ENCODE data around the gene METTL3. TPM values are rescaled to one million over a fixed set of nuclear protein-coding genes. Genes with fewer than 3 reads are reported as not detected.

METTL3 gene
- total RNA-seq, 1 donor from 2014 or later: 96.6 TPM

DNA sequence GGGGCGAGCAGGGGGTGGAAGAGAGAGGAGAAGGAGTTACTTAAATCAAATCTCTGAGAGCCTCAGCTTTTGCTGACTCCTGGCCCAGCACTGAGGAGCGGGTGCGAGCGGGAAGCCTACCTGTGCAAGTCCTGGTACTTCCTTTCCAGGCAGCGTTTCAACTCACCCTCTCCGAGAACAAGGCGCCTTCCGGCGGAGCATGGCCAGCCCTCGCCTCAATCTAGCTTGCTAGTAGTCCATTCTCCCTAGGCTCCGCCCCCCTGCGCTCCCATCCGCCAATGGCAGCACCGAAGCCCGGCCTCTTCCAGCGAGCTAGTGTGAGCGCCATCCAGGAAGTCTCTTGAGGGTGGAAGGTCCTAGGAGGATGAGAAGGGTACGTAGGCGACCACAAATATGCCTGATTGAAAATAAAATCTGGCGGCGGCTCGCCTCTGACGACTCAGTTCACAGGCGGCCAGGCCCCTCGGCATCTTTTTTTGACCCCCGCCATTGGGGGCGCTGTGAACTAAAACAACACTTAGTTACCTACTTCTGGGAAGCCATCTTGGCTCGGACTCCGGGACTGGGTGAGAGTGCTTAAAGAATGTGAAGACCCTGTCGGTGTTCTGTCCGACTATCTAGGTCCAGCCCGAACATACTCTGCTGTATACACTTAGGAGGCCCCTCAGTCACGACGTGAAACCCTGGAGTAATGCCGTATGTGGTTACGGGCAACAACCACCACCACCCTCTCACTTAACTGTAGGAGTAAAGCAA, 55.0 kb downstream of the METTL3 start, which contains the start of gene CHD8:
CHD8 (minus strand) TSS at position 212 of the 756 bp plus-strand sequence. CDS start 24,480 bp downstream, outside the sequence.
- Mint-ChIP-seq H3K27ac (ENCODE audit: unreplicated experiment) (peak within 1 kb of the TSS; percentile 99), H3K36me3 (ENCODE audit: low read depth) (peaks cover 7% of the 10 kb centered on the region), H3K27me3 (ENCODE audit: low read depth) (no peaks in the 10 kb centered on the region)

DNA sequence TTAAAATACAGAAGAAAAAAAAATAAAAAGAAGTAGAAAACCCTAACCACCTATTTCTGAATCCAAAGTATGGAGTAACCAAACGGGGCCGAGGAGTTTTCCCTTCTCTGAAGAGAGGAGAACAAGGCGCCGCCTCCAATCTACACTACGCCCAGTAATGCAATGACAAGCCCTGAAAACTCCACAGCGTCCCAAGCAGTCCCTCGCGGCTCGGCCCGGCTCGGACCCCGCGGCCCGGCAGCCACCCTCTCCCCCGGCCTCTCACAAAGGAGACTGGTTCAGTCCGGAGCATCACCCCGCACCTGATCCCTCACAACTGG, 55.6 kb downstream of the METTL3 start:
- H3K27me3 Mint-ChIP-seq (ENCODE audit: low read depth): no peaks in the 10 kb centered on the region
- H3K27ac Mint-ChIP-seq (ENCODE audit: unreplicated experiment): peak overlapping the region; percentile 98
- H3K4me3 Mint-ChIP-seq: peak overlapping the region; percentile 99
- TF ChIP-seq, protein P1, sequence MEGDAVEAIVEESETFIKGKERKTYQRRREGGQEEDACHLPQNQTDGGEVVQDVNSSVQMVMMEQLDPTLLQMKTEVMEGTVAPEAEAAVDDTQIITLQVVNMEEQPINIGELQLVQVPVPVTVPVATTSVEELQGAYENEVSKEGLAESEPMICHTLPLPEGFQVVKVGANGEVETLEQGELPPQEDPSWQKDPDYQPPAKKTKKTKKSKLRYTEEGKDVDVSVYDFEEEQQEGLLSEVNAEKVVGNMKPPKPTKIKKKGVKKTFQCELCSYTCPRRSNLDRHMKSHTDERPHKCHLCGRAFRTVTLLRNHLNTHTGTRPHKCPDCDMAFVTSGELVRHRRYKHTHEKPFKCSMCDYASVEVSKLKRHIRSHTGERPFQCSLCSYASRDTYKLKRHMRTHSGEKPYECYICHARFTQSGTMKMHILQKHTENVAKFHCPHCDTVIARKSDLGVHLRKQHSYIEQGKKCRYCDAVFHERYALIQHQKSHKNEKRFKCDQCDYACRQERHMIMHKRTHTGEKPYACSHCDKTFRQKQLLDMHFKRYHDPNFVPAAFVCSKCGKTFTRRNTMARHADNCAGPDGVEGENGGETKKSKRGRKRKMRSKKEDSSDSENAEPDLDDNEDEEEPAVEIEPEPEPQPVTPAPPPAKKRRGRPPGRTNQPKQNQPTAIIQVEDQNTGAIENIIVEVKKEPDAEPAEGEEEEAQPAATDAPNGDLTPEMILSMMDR (conservative IDR thresholded peaks at IDR 0.05): no peak
- H3K4me1 Mint-ChIP-seq: peaks cover 31% of the 10 kb centered on the region
- H3K9me3 Mint-ChIP-seq: no peaks in the 10 kb centered on the region
- H3K36me3 Mint-ChIP-seq (ENCODE audit: low read depth): peaks cover 7% of the 10 kb centered on the region
- no peak for DNase-seq (ENCODE audit: low read depth, low spot score)

More for the DNA sequence above, 55.0 kb downstream of the METTL3 start, which contains the start of gene CHD8:
- no peaks in the 10 kb centered on the region for H3K9me3 Mint-ChIP-seq
- TF ChIP-seq, protein P1 (conservative IDR thresholded peaks at IDR 0.05): peak; percentile 73
- H3K4me1 Mint-ChIP-seq: peaks cover 31% of the 10 kb centered on the region
- H3K4me3 Mint-ChIP-seq: peak within 1 kb of the TSS; percentile 99
- DNase-seq (ENCODE audit: low read depth, low spot score): peak; percentile 99

DNA sequence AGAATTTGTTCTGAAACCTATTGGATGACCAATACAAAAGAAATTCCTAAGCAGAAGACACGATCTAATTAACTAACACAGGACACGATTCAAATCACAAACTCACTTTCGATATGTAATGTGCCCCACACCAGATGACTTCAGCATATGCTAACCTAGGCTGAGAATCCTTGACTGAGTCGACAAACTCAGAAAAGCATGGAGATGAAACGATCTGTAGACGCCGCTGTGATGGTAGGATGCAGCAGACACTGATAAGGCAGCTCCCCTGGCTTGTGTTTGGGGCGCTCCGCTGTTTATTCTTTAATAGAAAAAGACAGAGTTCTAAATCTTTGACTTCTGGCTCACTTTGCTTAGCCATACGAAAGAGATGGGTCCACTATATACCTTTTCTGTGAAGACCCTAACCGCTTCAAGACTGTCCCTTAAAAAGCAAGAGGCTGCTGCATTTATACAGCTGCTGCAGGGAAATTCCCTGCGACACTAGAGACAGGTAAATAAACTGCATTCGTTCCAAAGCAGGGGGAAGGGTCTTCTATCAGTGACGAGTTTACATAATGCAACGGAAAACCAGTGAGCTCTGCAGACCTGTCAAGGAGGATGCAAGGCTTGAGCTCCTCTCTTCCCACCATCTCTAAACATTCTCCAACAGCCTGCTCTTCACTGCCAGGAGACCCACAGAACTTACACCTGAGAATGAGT, 56.1 kb downstream of the METTL3 start:
- peaks cover 34% of the 10 kb centered on the region for H3K4me1 Mint-ChIP-seq
- H3K4me3 Mint-ChIP-seq: peak overlapping the region; percentile 99
- TF ChIP-seq, protein P1 (conservative IDR thresholded peaks at IDR 0.05): no peak
- peak overlapping the region; percentile 95 for H3K27ac Mint-ChIP-seq (ENCODE audit: unreplicated experiment)
- DNase-seq (ENCODE audit: low read depth, low spot score): no peak
- peaks cover 7% of the 10 kb centered on the region for H3K36me3 Mint-ChIP-seq (ENCODE audit: low read depth)
- H3K9me3 Mint-ChIP-seq: no peaks in the 10 kb centered on the region
- H3K27me3 Mint-ChIP-seq (ENCODE audit: low read depth): no peaks in the 10 kb centered on the region

DNA sequence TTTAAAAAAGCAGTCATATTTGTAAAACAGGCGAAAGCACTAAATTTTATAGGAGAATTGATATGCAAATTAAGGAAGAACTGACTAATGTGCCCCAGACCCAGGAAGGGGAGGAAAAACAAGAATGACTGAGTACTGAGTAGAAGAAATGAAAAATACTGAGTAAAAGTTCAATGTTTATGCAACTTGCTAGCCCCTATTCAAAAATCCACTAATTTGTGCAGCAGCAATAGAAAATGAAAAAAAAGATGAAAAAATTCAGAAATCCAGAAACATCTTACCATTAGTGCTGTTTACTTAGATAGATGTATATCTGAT, 61.3 kb downstream of the METTL3 start:
- DNase-seq (ENCODE audit: low read depth, low spot score): no peak
- H3K4me3 Mint-ChIP-seq: peak overlapping the region; percentile 24
- no peak overlapping the region for H3K27ac Mint-ChIP-seq (ENCODE audit: unreplicated experiment)
- H3K27me3 Mint-ChIP-seq (ENCODE audit: low read depth): no peaks in the 10 kb centered on the region
- H3K36me3 Mint-ChIP-seq (ENCODE audit: low read depth): peaks cover 3% of the 10 kb centered on the region
- H3K4me1 Mint-ChIP-seq: peaks cover 26% of the 10 kb centered on the region
- TF ChIP-seq, protein P1 (conservative IDR thresholded peaks at IDR 0.05): no peak
- H3K9me3 Mint-ChIP-seq: no peaks in the 10 kb centered on the region

Other genes starting within 250 kb of the METTL3 start
- gene HNRNPC, start 241.9 kb downstream of the METTL3 start, total RNA-seq: 993 and 1,012 TPM in 2 replicates
- gene RPGRIP1, start 231.3 kb downstream of the METTL3 start, total RNA-seq: not detected in 2 replicates
- 199 and 205 TPM in 2 replicates for gene SUPT16H, start 127.3 kb downstream of the METTL3 start, total RNA-seq
- gene CHD8, start 55.2 kb downstream of the METTL3 start, total RNA-seq: 137 and 145 TPM in 2 replicates
- 30.2 and 31.6 TPM in 2 replicates for gene RAB2B, start 34.4 kb downstream of the METTL3 start, total RNA-seq
- gene TOX4, start 34.1 kb downstream of the METTL3 start, total RNA-seq: 59.7 and 64.3 TPM in 2 replicates
- 160 and 164 TPM in 2 replicates for gene SALL2, start 15.0 kb upstream of the METTL3 start, total RNA-seq
- gene OR10G3, start 68.7 kb upstream of the METTL3 start, total RNA-seq: not detected in 2 replicates
- not detected in 2 replicates for gene OR10G2, start 123.6 kb upstream of the METTL3 start, total RNA-seq
- not detected in 2 replicates for gene OR4E2, start 142.5 kb upstream of the METTL3 start, total RNA-seq
- not detected in 2 replicates for gene OR4E1, start 162.5 kb upstream of the METTL3 start, total RNA-seq